Femur (tissue), 1 donor: Measurements from ENCODE around the gene ELP2.
"Not testable (repeated sequence)": the region's sequence is repeated elsewhere in the genome, so short reads cannot be mapped to it uniquely, and the experiment has no call there.

Experiments used
- DNase-seq: peaks from one replicate; pipeline ENCODE4 v3.0.0-alpha.2; 2017

The ELP2 gene

GRCh38 chr18:36160959-36161371 lies 31.3 kb downstream of the ELP2 start:
- DNase-seq, result no peak

- no peak for DNase-seq
Observed at GRCh38 chr18:36162981-36163380, 33.3 kb downstream of the ELP2 start.

GRCh38 chr18:36167692-36168218 lies 38.1 kb downstream of the ELP2 start:
- DNase-seq, result no peak

- not testable (repeated sequence) for DNase-seq
Observed at GRCh38 chr18:36168296-36168695, 38.6 kb downstream of the ELP2 start.

- no peak for DNase-seq
Observed at GRCh38 chr18:36169938-36170337, 40.2 kb downstream of the ELP2 start.

GRCh38 chr18:36175481-36175880 lies 45.8 kb downstream of the ELP2 start:
- DNase-seq, result no peak

- DNase-seq, result no peak
Observed at GRCh38 chr18:36176177-36176584, 46.5 kb downstream of the ELP2 start.

GRCh38 chr18:36176711-36177110 lies 47.0 kb downstream of the ELP2 start:
- DNase-seq, result no peak

GRCh38 chr18:36177913-36178312 lies 48.2 kb downstream of the ELP2 start:
- DNase-seq, result no peak

GRCh38 chr18:36179562-36180355 lies 50.1 kb downstream of the ELP2 start:
- DNase-seq, result peak; percentile 71

GRCh38 chr18:36181441-36181840 lies 51.7 kb downstream of the ELP2 start:
- DNase-seq, result no peak

- DNase-seq, result no peak
Observed at GRCh38 chr18:36181898-36182506, 52.3 kb downstream of the ELP2 start.

GRCh38 chr18:36183033-36183432 lies 53.3 kb downstream of the ELP2 start:
- DNase-seq, result no peak

GRCh38 chr18:36183987-36184386 lies 54.3 kb downstream of the ELP2 start:
- DNase-seq, result no peak

GRCh38 chr18:36185157-36185556 lies 55.5 kb downstream of the ELP2 start:
- DNase-seq, result no peak

GRCh38 chr18:36185901-36186460 lies 56.3 kb downstream of the ELP2 start:
- no peak for DNase-seq

GRCh38 chr18:36186461-36187192 lies 56.9 kb downstream of the ELP2 start:
- peak; percentile 42 for DNase-seq

- DNase-seq, result peak; percentile 81
Observed at GRCh38 chr18:36187193-36187825, 57.6 kb downstream of the ELP2 start, which contains the start of gene MOCOS. Gene MOCOS, plus strand, starts transcription at chr18:36187497. Its CDS starts 43 bp downstream, at chr18:36187540.

GRCh38 chr18:36187826-36188721 lies 58.4 kb downstream of the ELP2 start:
- DNase-seq, result no peak

GRCh38 chr18:36188916-36189315 lies 59.2 kb downstream of the ELP2 start:
- no peak for DNase-seq

GRCh38 chr18:36189486-36189885 lies 59.8 kb downstream of the ELP2 start:
- DNase-seq, result no peak
